Lung microvascular endothelial cell (primary cell): ENCODE measurements around the gene MX1. TPM values are rescaled to one million over a fixed set of nuclear protein-coding genes. Genes with fewer than 3 reads are reported as not detected.

ENCODE experiments used
- DNase-seq, 2 donors: peaks; one replicate each; pipeline versions ENCODE4 v3.0.0 to v3.0.0-alpha.2; 2010; ENCODE audit warnings: low read depth in 2 of 2
- total RNA-seq: library from RNA; depleted of rRNA; stranded (reverse); fragments of >200 nt; gene quantifications from 2 replicates; pipeline ENCODE4 v1.2.1, GENCODE V29; 2014

MX1 gene
- total RNA-seq, 1 donor from 2014 or later = 0.99 TPM

GRCh38 chr21:41431788-41432548 is 5.9 kb downstream of the MX1 start:
- no peak for DNase-seq

GRCh38 chr21:41432562-41433460 is 6.8 kb downstream of the MX1 start:
- no peak for DNase-seq

GRCh38 chr21:41433566-41433965 is 7.5 kb downstream of the MX1 start:
- no peak for DNase-seq

- no peak for DNase-seq
Observed at GRCh38 chr21:41435706-41436105, 9.7 kb downstream of the MX1 start.

- DNase-seq = no peak
Observed at GRCh38 chr21:41437729-41438128, 11.7 kb downstream of the MX1 start.

GRCh38 chr21:41438425-41439113 is 12.5 kb downstream of the MX1 start:
- DNase-seq = no peak

GRCh38 chr21:41439248-41439647 is 13.2 kb downstream of the MX1 start:
- no peak for DNase-seq

GRCh38 chr21:41441546-41441945 is 15.5 kb downstream of the MX1 start:
- DNase-seq = no peak

GRCh38 chr21:41442481-41443186 is 16.6 kb downstream of the MX1 start:
- DNase-seq = peak in 1 of 2 donors; percentile 38

GRCh38 chr21:41443562-41443961 is 17.5 kb downstream of the MX1 start:
- DNase-seq = no peak

- DNase-seq = no peak
Observed at GRCh38 chr21:41444703-41445464, 18.8 kb downstream of the MX1 start.

- DNase-seq = no peak
Observed at GRCh38 chr21:41445465-41445862, 19.4 kb downstream of the MX1 start.

GRCh38 chr21:41446586-41446985 is 20.5 kb downstream of the MX1 start:
- DNase-seq = no peak

GRCh38 chr21:41447356-41447755 is 21.3 kb downstream of the MX1 start:
- no peak for DNase-seq

- no peak for DNase-seq
Observed at GRCh38 chr21:41449613-41450012, 23.6 kb downstream of the MX1 start.

GRCh38 chr21:41451753-41452676 is 26.0 kb downstream of the MX1 start:
- no peak for DNase-seq

GRCh38 chr21:41453198-41453597 is 27.2 kb downstream of the MX1 start:
- DNase-seq = no peak

- no peak for DNase-seq
Observed at GRCh38 chr21:41453761-41454160, 27.7 kb downstream of the MX1 start.

GRCh38 chr21:41458121-41458520 is 32.1 kb downstream of the MX1 start:
- no peak for DNase-seq

- no peak for DNase-seq
Observed at GRCh38 chr21:41458559-41458958, 32.5 kb downstream of the MX1 start.
